ENCODE measurements around the gene RIOK3. TPM values are rescaled to one million over a fixed set of nuclear protein-coding genes. Genes with fewer than 3 reads are reported as not detected.

RIOK3 gene
- total and polyA plus RNA-seq, 2 of the 4 experiments (the other 2 are of a cell fraction): 21.5 to 38.9 TPM

- Histone ChIP-seq H3K36me3 (ENCODE audit: control insufficient read depth, insufficient read depth, low read length) (peaks cover 69% of the 10 kb centered on the region), H3K27ac (ENCODE audit: insufficient read depth, low read length) (no peak overlapping the region), H3K4me3 (ENCODE audit: insufficient read depth, low read depth, low read length) (no peak overlapping the region), H4K91ac (ENCODE audit: insufficient read depth, low read depth, low read length) (no peak overlapping the region; the same call in 1 of the 2 replicates), H3K79me1 (ENCODE audit: low read depth in 1 of 2, low read length in 2 of 2) (peaks cover 0 to 25% of the 10 kb centered on the region in 2 experiments; a peak in 3 of 4 replicates), H3K56ac (ENCODE audit: extremely low read depth, insufficient read depth, low read length) (no peak overlapping the region), H2BK20ac (ENCODE audit: low read depth, low read length) (no peak overlapping the region), H3K14ac (replicated peaks; ENCODE audit: low read depth, low read length) (no peak overlapping the region), H3K9me3 (ENCODE audit: control insufficient read depth, insufficient read depth, low read length) (no peaks in the 10 kb centered on the region), H3K4me2 (ENCODE audit: low read depth, low read length) (no peak overlapping the region), H2BK5ac (ENCODE audit: low read depth, low read length, poor library complexity, severe bottlenecking) (no peak overlapping the region), H3K9ac (ENCODE audit: low read depth, low read length) (no peak overlapping the region), H2AK9ac (replicated peaks; ENCODE audit: low read depth, low read length, poor library complexity) (no peak overlapping the region), H2AK5ac (ENCODE audit: low read depth, low read length) (no peak overlapping the region), H4K20me1 (ENCODE audit: insufficient read depth, low read length) (peaks cover 24% of the 10 kb centered on the region; the same call in 1 of the 2 replicates), H3K18ac (ENCODE audit: low read depth, low read length) (no peak overlapping the region), H4K8ac (ENCODE audit: low read depth in 2 of 2, low read length in 2 of 2) (no peak overlapping the region), H4K5ac (ENCODE audit: low read depth, low read length) (no peak overlapping the region), H3K23ac (ENCODE audit: low read depth, low read length) (no peak overlapping the region), H3K9me1 (ENCODE audit: insufficient read depth, low read length) (peaks cover 24% of the 10 kb centered on the region), H2AFZ (replicated peaks; ENCODE audit: low read length, poor library complexity) (no peak overlapping the region), H3K27me3 (ENCODE audit: control insufficient read depth, insufficient read depth, low read length) (no peaks in the 10 kb centered on the region), H3K4me1 (ENCODE audit: control insufficient read depth, insufficient read depth, low read length) (peaks cover 10% of the 10 kb centered on the region), H2BK15ac (ENCODE audit: low read depth, low read length) (no peak overlapping the region), H3K4ac (ENCODE audit: low read depth, low read length) (no peak overlapping the region), H2BK120ac (ENCODE audit: low read depth, low read length) (no peak overlapping the region)
- ATAC-seq (ENCODE audit: low read depth) (no peak), DNase-seq (no peak)
- in situ Hi-C loops (cut with MboI; ENCODE audit: low sequenced_read_pairs): no loop called here
- CTCF ChIA-PET: no interaction called here
- intact Hi-C loops (cut with micrococcal nuclease): no loop called here
- TF ChIP-seq, protein P1, sequence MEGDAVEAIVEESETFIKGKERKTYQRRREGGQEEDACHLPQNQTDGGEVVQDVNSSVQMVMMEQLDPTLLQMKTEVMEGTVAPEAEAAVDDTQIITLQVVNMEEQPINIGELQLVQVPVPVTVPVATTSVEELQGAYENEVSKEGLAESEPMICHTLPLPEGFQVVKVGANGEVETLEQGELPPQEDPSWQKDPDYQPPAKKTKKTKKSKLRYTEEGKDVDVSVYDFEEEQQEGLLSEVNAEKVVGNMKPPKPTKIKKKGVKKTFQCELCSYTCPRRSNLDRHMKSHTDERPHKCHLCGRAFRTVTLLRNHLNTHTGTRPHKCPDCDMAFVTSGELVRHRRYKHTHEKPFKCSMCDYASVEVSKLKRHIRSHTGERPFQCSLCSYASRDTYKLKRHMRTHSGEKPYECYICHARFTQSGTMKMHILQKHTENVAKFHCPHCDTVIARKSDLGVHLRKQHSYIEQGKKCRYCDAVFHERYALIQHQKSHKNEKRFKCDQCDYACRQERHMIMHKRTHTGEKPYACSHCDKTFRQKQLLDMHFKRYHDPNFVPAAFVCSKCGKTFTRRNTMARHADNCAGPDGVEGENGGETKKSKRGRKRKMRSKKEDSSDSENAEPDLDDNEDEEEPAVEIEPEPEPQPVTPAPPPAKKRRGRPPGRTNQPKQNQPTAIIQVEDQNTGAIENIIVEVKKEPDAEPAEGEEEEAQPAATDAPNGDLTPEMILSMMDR (conservative IDR thresholded peaks at IDR 0.05; ENCODE audit: low read depth, low read length): no peak
- TF ChIP-seq RAD21 (IDR thresholded peaks at IDR 0.05; ENCODE audit: low read length) (no peak), NFE2L2 (IDR thresholded peaks at IDR 0.05; ENCODE audit: low read depth, low read length) (no peak), ELK1 (IDR thresholded peaks at IDR 0.05; ENCODE audit: borderline replicate concordance, low read depth, low read length) (no peak), CHD1 (IDR thresholded peaks at IDR 0.05; ENCODE audit: low read depth, low read length) (no peak), MXI1 (IDR thresholded peaks at IDR 0.05; ENCODE audit: borderline replicate concordance, low read depth, low read length) (no peak), BHLHE40 (IDR thresholded peaks at IDR 0.05; ENCODE audit: low read depth, low read length) (no peak), CEBPB (IDR thresholded peaks at IDR 0.05; ENCODE audit: low read depth, low read length) (no peak), RCOR1 (IDR thresholded peaks at IDR 0.05; ENCODE audit: insufficient replicate concordance, low read length) (no peak), MAZ (IDR thresholded peaks at IDR 0.05; ENCODE audit: borderline replicate concordance, low read depth, low read length) (no peak), FOS (IDR thresholded peaks at IDR 0.05; ENCODE audit: low read depth, low read length) (no peak), RFX5 (IDR thresholded peaks at IDR 0.05; ENCODE audit: low read depth, low read length) (no peak), POLR2A (IDR thresholded peaks at IDR 0.05; ENCODE audit: low read depth, low read length) (no peak), MAFK (IDR thresholded peaks at IDR 0.05; ENCODE audit: low read depth, low read length) (no peak), SMC3 (IDR thresholded peaks at IDR 0.05; ENCODE audit: low read depth, low read length) (no peak)
- TF ChIP-seq, protein P2, sequence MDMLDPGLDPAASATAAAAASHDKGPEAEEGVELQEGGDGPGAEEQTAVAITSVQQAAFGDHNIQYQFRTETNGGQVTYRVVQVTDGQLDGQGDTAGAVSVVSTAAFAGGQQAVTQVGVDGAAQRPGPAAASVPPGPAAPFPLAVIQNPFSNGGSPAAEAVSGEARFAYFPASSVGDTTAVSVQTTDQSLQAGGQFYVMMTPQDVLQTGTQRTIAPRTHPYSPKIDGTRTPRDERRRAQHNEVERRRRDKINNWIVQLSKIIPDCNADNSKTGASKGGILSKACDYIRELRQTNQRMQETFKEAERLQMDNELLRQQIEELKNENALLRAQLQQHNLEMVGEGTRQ (IDR thresholded peaks at IDR 0.05; ENCODE audit: low read depth, low read length): no peak
- dilution Hi-C loops (cut with HindIII; ENCODE audit: low sequenced_read_pairs, unreplicated experiment): no loop called here
- 100% methylated on average over 1 of the region's 5 CpGs; no CpG with 5 or more reads in 1 of the 2 experiments for WGBS, 2 experiments (ENCODE audit: extremely low coverage in 2 of 2, insufficient read length in 1 of 2)
- no TSS peak for BruUV-seq (replicated peaks)
- POLR2A ChIA-PET (ENCODE audit: unreplicated experiment): no interaction called here
Measured at GRCh38 chr18:23526501-23527063, 73.5 kb downstream of the RIOK3 start.
